CD4-positive, alpha-beta T cell treated with Interleukin-1 beta for 1 hour (primary cell): ENCODE measurements around the gene PEX11G.

Experiments
- DNase-seq, 2 donors: peaks; one replicate each; pipeline ENCODE4 v3.0.0-alpha.2; 2020 to 2022

The PEX11G gene

GRCh38 chr19:7492558-7492957 lies 3.7 kb upstream of the PEX11G start:
- DNase-seq: no peak

- DNase-seq: peak; percentile 33 to 70
Observed at GRCh38 chr19:7492142-7492541, 3.3 kb upstream of the PEX11G start.

GRCh38 chr19:7489609-7490044 lies 792 bp upstream of the PEX11G start:
- DNase-seq: no peak

GRCh38 chr19:7486923-7487322 lies 1.9 kb downstream of the PEX11G start:
- DNase-seq: no peak

GRCh38 chr19:7483720-7484201 lies 5.1 kb downstream of the PEX11G start:
- DNase-seq: no peak

GRCh38 chr19:7482584-7483439 lies 6.0 kb downstream of the PEX11G start:
- DNase-seq: no peak

- no peak for DNase-seq
Observed at GRCh38 chr19:7480970-7481255, 7.9 kb downstream of the PEX11G start.

- DNase-seq: no peak
Observed at GRCh38 chr19:7480222-7480969, 8.4 kb downstream of the PEX11G start.

- DNase-seq: no peak
Observed at GRCh38 chr19:7478843-7479227, 10.0 kb downstream of the PEX11G start.

GRCh38 chr19:7478173-7478842 lies 10.5 kb downstream of the PEX11G start:
- no peak for DNase-seq

- no peak for DNase-seq
Observed at GRCh38 chr19:7477758-7478157, 11.1 kb downstream of the PEX11G start.

GRCh38 chr19:7476777-7477494 lies 11.9 kb downstream of the PEX11G start:
- no peak for DNase-seq

- DNase-seq: no peak
Observed at GRCh38 chr19:7476241-7476640, 12.6 kb downstream of the PEX11G start.

- DNase-seq: no peak
Observed at GRCh38 chr19:7475665-7476064, 13.2 kb downstream of the PEX11G start.

GRCh38 chr19:7471696-7472615 lies 16.9 kb downstream of the PEX11G start:
- DNase-seq: no peak

- no peak for DNase-seq
Observed at GRCh38 chr19:7470540-7471305, 18.1 kb downstream of the PEX11G start.

GRCh38 chr19:7469669-7470285 lies 19.1 kb downstream of the PEX11G start:
- DNase-seq: no peak

GRCh38 chr19:7468840-7469239 lies 20.0 kb downstream of the PEX11G start:
- no peak for DNase-seq

- no peak for DNase-seq
Observed at GRCh38 chr19:7467009-7467989, 21.5 kb downstream of the PEX11G start.
